GM19468 (cell line): ENCODE measurements around the gene PHF20.
"Not testable (repeated sequence)": the region's sequence is repeated elsewhere in the genome, so short reads cannot be mapped to it uniquely, and the experiment has no call there.

Experiments
- ATAC-seq: cut with Tn5 transposase; IDR thresholded peaks from one replicate; pipeline ENCODE4 v1.9.1; 2021; ENCODE audit warnings: mild to moderate bottlenecking, moderate library complexity, moderate number of reproducible peaks; ENCODE audit not compliant: unreplicated experiment; ENCODE audit errors: extremely low read depth

PHF20 gene

GRCh38 chr20:35773154-35773751 is 1.4 kb downstream of the PHF20 start:
- no peak for ATAC-seq

- no peak for ATAC-seq
These were observed 2.6 kb downstream of the PHF20 start for GRCh38 chr20:35774391-35774790.

GRCh38 chr20:35776513-35777101 is 4.8 kb downstream of the PHF20 start:
- ATAC-seq: no peak

GRCh38 chr20:35783811-35784210 is 12.0 kb downstream of the PHF20 start:
- not testable (repeated sequence) for ATAC-seq

- not testable (repeated sequence) for ATAC-seq
These were observed 13.7 kb downstream of the PHF20 start for GRCh38 chr20:35785541-35785940.

GRCh38 chr20:35788796-35789195 is 17.0 kb downstream of the PHF20 start:
- no peak for ATAC-seq

- ATAC-seq: no peak
These were observed 19.3 kb downstream of the PHF20 start for GRCh38 chr20:35791097-35791496.

- no peak for ATAC-seq
These were observed 20.0 kb downstream of the PHF20 start for GRCh38 chr20:35791821-35792220.

GRCh38 chr20:35792740-35793139 is 20.9 kb downstream of the PHF20 start:
- ATAC-seq: no peak

- ATAC-seq: no peak
These were observed 24.8 kb downstream of the PHF20 start for GRCh38 chr20:35796571-35796970.

- ATAC-seq: no peak
These were observed 30.1 kb downstream of the PHF20 start for GRCh38 chr20:35801865-35802264.

GRCh38 chr20:35806075-35806474 is 34.3 kb downstream of the PHF20 start:
- no peak for ATAC-seq

- ATAC-seq: no peak
These were observed 36.1 kb downstream of the PHF20 start for GRCh38 chr20:35807877-35808276.

- ATAC-seq: no peak
These were observed 48.9 kb downstream of the PHF20 start for GRCh38 chr20:35820715-35821114.

GRCh38 chr20:35821807-35822242 is 50.0 kb downstream of the PHF20 start:
- ATAC-seq: no peak

- ATAC-seq: no peak
These were observed 51.3 kb downstream of the PHF20 start for GRCh38 chr20:35823147-35823546.

GRCh38 chr20:35823937-35824336 is 52.1 kb downstream of the PHF20 start:
- no peak for ATAC-seq

- ATAC-seq: no peak
These were observed 54.7 kb downstream of the PHF20 start for GRCh38 chr20:35826397-35826998.

GRCh38 chr20:35828434-35828833 is 56.6 kb downstream of the PHF20 start:
- ATAC-seq: no peak

- no peak for ATAC-seq
These were observed 57.1 kb downstream of the PHF20 start for GRCh38 chr20:35828916-35829315.

- ATAC-seq: no peak
These were observed 58.4 kb downstream of the PHF20 start for GRCh38 chr20:35830264-35830663.

- no peak for ATAC-seq
These were observed 59.2 kb downstream of the PHF20 start for GRCh38 chr20:35831029-35831428.
